ENCODE measurements around the gene CYP3A4.

Gene CYP3A4

DNA sequence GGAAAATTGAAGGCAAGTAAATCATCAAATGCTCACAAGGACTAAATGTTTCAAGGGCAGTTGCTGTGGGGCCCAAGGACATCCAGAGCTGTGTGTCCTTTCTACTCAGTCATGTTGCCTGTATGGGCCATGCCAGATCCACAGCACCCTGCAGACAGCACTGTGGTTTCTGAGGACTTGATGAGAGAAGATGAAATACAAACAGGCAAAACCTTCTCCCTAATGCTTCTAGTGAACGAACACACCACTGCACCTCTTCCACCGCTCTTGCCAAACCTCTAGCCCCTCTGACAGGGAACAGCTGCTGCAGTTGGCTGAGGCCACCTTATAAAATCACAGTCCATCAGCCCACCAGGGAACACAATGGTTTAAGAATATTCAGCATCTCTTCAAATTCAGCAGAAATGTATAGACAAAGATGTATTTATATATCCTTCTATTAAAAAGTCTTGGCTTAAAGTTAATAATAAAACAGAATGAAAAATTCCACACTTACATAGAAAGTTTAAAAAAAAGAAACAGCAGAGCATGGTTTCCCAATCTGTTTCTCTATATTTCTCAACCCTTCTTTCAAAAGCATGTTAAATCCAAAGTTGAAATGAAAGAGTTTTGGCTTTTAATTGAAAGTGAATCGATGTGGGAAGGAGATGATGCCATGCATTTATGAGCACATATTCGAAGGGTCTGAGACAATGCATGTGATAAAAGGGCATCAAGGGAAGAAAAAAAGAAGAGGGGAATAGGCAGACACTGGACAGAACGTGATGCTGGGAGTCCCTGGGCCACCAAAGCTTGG is 63.0 kb downstream of the CYP3A4 start:
- no peak for DNase-seq

DNA sequence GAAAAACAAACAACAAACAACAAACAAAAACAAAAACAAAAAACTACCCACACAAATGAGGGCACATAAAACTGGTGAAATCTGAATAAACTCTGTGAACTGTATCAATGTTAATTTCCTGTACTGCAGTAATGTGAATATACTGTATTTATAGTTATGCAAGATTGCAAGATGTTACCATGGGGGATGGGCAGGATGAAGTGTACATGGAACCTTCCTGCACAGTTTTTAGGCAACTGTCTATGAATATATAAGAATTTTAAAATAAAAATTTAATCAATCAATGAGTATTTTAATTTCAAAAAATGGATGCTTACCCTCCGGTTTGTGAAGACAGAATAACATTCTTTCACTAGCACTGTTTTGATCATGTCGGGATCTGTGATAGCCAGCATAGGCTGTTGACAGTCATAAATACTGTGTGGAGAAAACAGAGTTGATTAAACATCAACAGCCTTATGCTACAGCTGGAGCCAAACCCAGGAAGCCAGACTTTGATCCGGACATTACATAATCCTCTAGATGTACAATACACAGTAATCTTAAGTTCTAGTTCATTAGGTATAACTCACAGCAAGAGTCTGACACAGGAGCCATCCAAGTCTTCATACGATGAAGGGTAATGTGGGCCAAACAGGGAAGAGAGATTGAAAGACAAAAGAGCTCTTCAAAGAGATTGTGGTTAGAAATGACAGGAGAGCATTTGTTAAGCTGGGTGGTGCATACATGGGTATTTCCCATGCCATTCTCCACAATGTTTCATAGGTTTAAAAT is 63.8 kb downstream of the CYP3A4 start:
- no peak for DNase-seq

- no peak for DNase-seq
These were observed 69.9 kb downstream of the CYP3A4 start for GRCh38 chr7:99713995-99714570.

GRCh38 chr7:99709838-99710578 is 74.0 kb downstream of the CYP3A4 start:
- DNase-seq, result no peak

DNA sequence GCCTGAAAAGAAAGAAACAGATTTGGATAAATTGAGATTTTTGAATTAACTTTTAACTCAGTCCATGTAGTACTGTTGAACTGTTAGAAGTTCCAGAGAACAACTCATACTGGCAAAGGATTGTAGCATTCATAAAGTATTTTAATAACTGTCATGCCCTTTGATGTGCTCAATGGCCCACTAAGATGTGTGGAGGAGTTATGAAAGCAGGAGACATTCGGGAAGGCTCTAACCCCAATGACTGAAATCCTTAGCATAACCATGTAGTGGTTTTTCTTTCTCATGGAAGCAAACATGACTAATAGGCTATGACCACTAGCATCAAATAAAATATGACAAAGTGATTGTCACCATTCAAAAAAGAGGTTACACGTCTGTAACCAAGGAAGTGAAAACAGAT is 74.7 kb downstream of the CYP3A4 start:
- no peak for DNase-seq

DNA sequence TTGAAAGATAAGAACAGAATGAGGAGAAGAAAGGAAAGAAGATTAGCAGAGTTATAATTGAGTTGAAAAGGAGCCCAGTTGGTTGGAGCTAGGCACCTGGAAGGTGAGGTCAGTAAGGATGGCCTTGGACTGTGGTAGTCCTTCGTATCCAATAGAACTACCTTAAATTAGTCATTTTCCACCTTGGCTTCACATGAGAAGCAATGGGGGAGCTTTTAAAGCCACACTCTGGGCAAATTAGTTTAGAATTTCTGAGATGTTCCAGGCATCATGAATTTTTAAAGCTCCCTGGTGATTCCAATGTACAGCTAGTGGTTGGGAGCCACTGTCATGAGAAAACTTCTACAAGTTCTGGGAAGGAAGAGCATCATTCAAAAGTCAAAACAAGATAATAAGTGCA is 76.9 kb downstream of the CYP3A4 start:
- no peak for DNase-seq

Data from effector CD8-positive, alpha-beta T cell (primary cell).